GM13977 (cell line): ENCODE results near the gene ULK4.

Source experiments
- DNase-seq: peaks from one replicate; pipeline ENCODE4 v3.0.0; 2012; ENCODE audit warnings: low spot score
- in situ Hi-C: fragments of 300-500 bp; cut with MboI; formaldehyde crosslinking; loops from one replicate; pipeline ENCODE4 v1.12.0; 2022; ENCODE audit warnings: low sequenced_read_pairs, low pct_unique_long_range_greater_than_20kb, mixed read lengths, inconsistent platforms; ENCODE audit not compliant: unreplicated experiment
- TF ChIP-seq, protein P1 (sequence below): IDR thresholded peaks from 2 replicates; pipeline ENCODE4 v1.5.1; 2012; ENCODE audit warnings: mild to moderate bottlenecking, control low read depth; ENCODE audit not compliant: insufficient read depth; ENCODE audit errors: extremely low read depth, missing control alignments

Gene ULK4

GRCh38 chr3:41575724-41576123 lies 386.2 kb downstream of the ULK4 start:
- in situ Hi-C loops = no loop called here
- no peak for DNase-seq
- TF ChIP-seq, protein P1, sequence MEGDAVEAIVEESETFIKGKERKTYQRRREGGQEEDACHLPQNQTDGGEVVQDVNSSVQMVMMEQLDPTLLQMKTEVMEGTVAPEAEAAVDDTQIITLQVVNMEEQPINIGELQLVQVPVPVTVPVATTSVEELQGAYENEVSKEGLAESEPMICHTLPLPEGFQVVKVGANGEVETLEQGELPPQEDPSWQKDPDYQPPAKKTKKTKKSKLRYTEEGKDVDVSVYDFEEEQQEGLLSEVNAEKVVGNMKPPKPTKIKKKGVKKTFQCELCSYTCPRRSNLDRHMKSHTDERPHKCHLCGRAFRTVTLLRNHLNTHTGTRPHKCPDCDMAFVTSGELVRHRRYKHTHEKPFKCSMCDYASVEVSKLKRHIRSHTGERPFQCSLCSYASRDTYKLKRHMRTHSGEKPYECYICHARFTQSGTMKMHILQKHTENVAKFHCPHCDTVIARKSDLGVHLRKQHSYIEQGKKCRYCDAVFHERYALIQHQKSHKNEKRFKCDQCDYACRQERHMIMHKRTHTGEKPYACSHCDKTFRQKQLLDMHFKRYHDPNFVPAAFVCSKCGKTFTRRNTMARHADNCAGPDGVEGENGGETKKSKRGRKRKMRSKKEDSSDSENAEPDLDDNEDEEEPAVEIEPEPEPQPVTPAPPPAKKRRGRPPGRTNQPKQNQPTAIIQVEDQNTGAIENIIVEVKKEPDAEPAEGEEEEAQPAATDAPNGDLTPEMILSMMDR = no peak

DNA sequence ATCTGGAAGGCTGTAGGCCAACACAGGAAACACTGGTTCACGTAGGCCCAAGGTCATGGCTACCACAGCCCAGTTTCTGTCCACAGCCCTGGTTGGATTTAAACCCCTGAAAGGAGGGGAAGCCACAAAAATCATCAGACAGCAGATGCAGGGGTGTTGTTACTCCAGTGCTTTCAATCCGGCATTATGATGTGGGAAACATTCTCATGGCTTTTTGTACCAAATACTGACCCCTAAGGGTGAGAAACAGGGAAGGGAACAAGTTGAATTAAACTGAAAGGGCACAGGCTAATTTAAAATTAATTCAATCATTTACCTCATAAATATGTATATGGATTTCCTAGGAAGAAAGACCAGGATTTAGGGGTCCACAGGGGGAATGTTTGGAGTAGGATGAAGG lies 387.0 kb downstream of the ULK4 start:
- DNase-seq = no peak
- in situ Hi-C loops = no loop called here
- TF ChIP-seq, protein P1 = no peak

DNA sequence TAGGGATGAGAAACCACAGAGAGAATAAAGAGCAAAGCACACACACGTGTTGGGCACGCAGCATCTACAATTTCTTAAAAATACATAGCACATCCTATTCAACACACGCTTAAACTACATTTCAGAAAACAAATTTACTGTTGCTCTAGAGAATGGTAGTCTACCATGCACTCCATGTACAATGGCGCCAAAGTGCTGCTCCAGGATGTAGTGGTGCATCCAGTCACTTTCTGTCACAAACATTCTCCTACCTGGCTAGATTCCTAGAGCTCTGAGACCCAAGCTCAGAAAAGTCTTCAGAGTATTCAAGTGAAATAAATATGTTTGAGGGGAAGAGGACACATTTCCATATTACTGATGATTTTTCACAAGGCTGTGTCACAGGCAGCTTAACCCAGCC lies 388.3 kb downstream of the ULK4 start:
- no peak for DNase-seq
- TF ChIP-seq, protein P1 = no peak
- in situ Hi-C loops = no loop called here

- DNase-seq = no peak
- in situ Hi-C loops = no loop called here
- TF ChIP-seq, protein P1 = no peak
Measured at GRCh38 chr3:41572092-41572491, 389.8 kb downstream of the ULK4 start.

DNA sequence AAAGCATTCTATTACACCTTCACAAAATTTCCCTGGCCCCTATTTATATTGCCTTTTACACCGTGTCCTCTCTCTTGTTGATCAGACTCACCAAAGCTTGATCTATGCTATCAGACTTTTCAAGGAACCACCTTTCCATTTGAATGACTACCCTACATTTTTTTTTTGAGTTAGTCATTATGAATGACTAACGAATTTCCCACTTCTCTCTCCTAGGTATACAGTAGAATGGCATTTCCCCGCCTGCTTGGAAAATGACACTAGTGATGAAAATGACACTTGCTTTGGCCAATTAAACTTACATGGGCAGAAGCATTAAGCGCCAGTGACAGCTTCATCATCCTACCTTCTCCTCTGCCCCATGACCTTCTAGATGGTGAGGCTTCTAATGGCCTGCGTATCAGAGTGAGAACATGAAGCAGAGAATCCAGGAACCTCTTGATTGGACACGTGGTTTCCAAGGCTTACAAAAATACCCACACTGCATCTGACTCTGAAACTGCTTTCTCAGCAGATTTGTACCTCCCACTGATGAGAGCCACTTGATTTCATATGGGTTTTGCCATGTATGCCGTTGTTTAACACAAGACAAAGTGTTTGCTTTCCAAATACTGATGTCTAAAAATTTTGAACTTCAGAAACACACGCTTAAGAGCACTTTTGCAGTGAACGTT lies 392.1 kb downstream of the ULK4 start:
- no peak for DNase-seq
- TF ChIP-seq, protein P1 = no peak
- in situ Hi-C loops = no loop called here

DNA sequence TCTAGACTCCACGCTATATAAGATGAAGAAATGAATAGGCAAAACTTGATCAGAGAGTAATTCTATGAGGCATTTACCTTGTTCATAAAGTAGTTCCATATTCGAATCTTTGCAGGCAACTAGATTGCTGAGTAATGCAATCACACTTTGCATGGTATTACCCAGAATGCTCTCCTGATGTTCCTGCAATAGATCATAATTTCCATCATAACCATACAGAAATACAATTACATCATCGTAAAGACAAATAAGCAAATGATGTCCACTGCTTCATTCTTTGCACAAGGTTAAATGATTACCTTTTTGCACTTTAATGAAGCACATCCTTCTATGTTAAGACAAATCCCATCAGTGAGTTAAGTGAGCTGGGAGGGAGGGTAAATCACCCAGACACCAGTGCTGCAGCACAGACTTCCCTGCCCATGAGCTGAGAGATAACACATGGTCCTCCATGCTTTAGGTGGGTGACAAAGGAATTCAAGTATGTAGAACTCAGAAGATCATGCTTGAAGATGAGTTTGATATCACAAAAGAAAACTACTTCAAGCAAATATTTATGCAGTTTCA lies 395.9 kb downstream of the ULK4 start:
- no peak for DNase-seq
- TF ChIP-seq, protein P1 = no peak
- in situ Hi-C loops = no loop called here
